ENCODE measurements around the gene ATOSB.

Gene ATOSB

DNA sequence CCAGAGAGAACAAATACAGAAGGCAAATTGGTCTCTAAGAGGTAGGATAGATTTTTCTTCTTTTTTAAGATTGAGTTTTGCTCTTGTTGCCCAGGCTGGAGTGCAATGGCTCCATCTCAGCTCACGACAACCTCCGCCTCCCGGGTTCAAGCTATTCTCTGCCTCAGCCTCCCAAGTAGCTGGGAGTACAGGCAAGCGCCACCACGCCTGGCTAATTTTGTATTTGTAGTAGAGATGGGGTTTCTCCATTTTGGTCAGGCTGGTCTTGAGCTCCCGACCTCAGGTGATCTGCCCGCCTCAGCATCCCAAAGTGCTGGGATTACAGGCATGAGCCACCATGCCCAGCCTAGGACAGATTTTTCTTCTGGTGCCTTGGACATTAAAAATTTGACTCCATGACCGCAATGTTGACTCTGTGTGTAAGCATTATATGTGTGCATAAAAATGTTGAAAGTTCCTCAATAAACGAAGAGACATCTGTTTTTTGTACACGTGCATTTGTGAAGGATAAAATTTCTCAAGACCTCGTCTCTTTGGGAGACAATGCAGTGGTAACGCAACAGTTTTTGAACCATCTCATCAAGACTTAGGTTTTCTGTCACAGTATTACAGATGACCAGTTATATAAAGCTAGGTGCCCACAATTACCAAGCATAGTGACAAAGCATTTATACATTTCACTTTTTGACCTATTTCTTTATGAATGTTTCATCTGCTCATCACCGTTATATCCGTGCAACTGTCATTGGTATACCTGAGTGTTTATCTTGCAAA, 60.6 kb downstream of the ATOSB start:
- DNase-seq (ENCODE audit: low read depth, low spot score), result no peak

DNA sequence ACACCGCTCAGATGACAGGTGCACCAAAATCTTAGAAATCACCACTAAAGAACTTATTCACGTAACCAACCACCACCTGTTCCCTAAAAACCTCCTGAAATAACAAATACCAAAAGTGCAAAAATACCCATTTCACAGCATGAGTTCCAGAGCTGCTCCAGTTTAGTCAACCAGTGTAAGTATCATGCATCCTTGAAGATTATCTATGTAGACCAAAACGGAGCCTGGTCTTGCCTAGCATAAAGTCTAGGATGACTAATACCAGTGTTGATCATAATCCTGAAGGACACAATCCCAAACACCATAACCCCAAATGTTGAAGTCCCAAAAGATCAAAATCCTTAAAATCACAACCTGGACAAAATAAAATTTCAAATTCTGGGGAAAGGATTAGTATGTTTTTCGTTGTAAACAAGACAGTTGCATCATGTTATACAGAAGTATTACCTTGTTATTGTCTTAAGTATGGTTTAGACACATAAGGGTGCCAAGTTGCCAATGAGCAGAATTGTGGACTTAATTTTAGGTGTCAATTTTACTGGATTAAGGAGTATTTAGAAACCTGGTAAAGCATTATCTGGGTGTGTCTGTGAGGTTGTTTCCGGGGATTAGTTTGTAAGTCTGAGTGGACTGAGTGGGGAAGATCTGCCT, 61.4 kb downstream of the ATOSB start:
- DNase-seq (ENCODE audit: low read depth, low spot score), result no peak

Measured in activated CD4-positive, CD25-positive, alpha-beta regulatory T cell treated with anti-CD3 and anti-CD28 coated beads, Interleukin-2, amount 50 U/mL, for 16 hours (primary cell).